HUES6 (cell line): ENCODE results near the gene TGM3.
"Not testable (repeated sequence)": the region's sequence is repeated elsewhere in the genome, so short reads cannot be mapped to it uniquely, and the experiment has no call there.

ENCODE experiments used
- H3K27ac ChIP-seq: 2 replicates; pipeline ENCODE4 v1.7.0; 2013; ENCODE audit warnings: low read depth, mild to moderate bottlenecking, low read length, inconsistent platforms
- H3K27me3 ChIP-seq: 2 replicates; pipeline ENCODE4 v1.6.1; 2013; ENCODE audit warnings: low read length; ENCODE audit not compliant: control insufficient read depth, insufficient read depth
- H3K36me3 ChIP-seq: 2 replicates; pipeline ENCODE4 v1.6.1; 2013; ENCODE audit warnings: low read length; ENCODE audit not compliant: control insufficient read depth, insufficient read depth
- H3K4me1 ChIP-seq: 2 replicates; pipeline ENCODE4 v1.6.1; 2013; ENCODE audit warnings: low read length; ENCODE audit not compliant: control insufficient read depth, insufficient read depth
- H3K4me3 ChIP-seq: 2 replicates; pipeline ENCODE4 v1.5.1; 2013; ENCODE audit warnings: low read depth, low read length
- H3K9ac ChIP-seq: one replicate; pipeline ENCODE4 v1.6.1; 2013; ENCODE audit warnings: mild to moderate bottlenecking, low read length
- H3K9me3 ChIP-seq: 2 replicates; pipeline ENCODE4 v1.6.1; 2013; ENCODE audit warnings: low read depth, low read length; ENCODE audit not compliant: control insufficient read depth, insufficient read depth

Gene TGM3

GRCh38 chr20:2261046-2261485, 34.7 kb upstream of the TGM3 start:
- Histone ChIP-seq H3K9me3 (no peaks in the 10 kb centered on the region), H3K27ac (no peak overlapping the region), H3K4me1 (peaks cover 6% of the 10 kb centered on the region), H3K36me3 (no peaks in the 10 kb centered on the region), H3K4me3 (no peak overlapping the region), H3K9ac (no peak overlapping the region), H3K27me3 (no peaks in the 10 kb centered on the region)

- Histone ChIP-seq H3K9ac (no peak overlapping the region), H3K27ac (no peak overlapping the region), H3K27me3 (no peaks in the 10 kb centered on the region), H3K36me3 (no peaks in the 10 kb centered on the region), H3K4me3 (no peak overlapping the region), H3K9me3 (no peaks in the 10 kb centered on the region), H3K4me1 (peaks cover 6% of the 10 kb centered on the region)
Measured at GRCh38 chr20:2261629-2262028, 34.2 kb upstream of the TGM3 start.

GRCh38 chr20:2264118-2264517, 31.7 kb upstream of the TGM3 start:
- H3K27me3 ChIP-seq: no peaks in the 10 kb centered on the region
- H3K4me1 ChIP-seq: peaks cover 6% of the 10 kb centered on the region
- H3K36me3 ChIP-seq: no peaks in the 10 kb centered on the region
- peak overlapping the region; percentile 53 for H3K4me3 ChIP-seq
- H3K9ac ChIP-seq: no peak overlapping the region
- no peaks in the 10 kb centered on the region for H3K9me3 ChIP-seq
- no peak overlapping the region for H3K27ac ChIP-seq

- not testable (repeated sequence) for H3K27me3 ChIP-seq, H3K27ac ChIP-seq, H3K9me3 ChIP-seq, H3K36me3 ChIP-seq, H3K4me1 ChIP-seq
- H3K4me3 ChIP-seq: peak overlapping the region; percentile 53
- peak overlapping the region; percentile 42 for H3K9ac ChIP-seq
Measured at GRCh38 chr20:2264621-2265374, 31.0 kb upstream of the TGM3 start.

GRCh38 chr20:2273634-2274302, 22.0 kb upstream of the TGM3 start:
- no peaks in the 10 kb centered on the region for H3K9me3 ChIP-seq
- no peak overlapping the region for H3K9ac ChIP-seq
- H3K36me3 ChIP-seq: no peaks in the 10 kb centered on the region
- no peaks in the 10 kb centered on the region for H3K27me3 ChIP-seq
- H3K4me3 ChIP-seq: no peak overlapping the region
- no peak overlapping the region for H3K27ac ChIP-seq
- no peaks in the 10 kb centered on the region for H3K4me1 ChIP-seq

- Histone ChIP-seq H3K4me1 (no peaks in the 10 kb centered on the region), H3K27me3 (no peaks in the 10 kb centered on the region), H3K4me3 (no peak overlapping the region), H3K9ac (no peak overlapping the region), H3K36me3 (no peaks in the 10 kb centered on the region), H3K9me3 (peaks cover 6% of the 10 kb centered on the region; the same call in 1 of the 2 replicates), H3K27ac (no peak overlapping the region)
Measured at GRCh38 chr20:2276015-2276414, 19.8 kb upstream of the TGM3 start.

- H3K4me3 ChIP-seq: no peak overlapping the region
- no peaks in the 10 kb centered on the region for H3K36me3 ChIP-seq
- H3K9ac ChIP-seq: no peak overlapping the region
- no peak overlapping the region for H3K27ac ChIP-seq
- peaks cover 7% of the 10 kb centered on the region; the same call in 1 of the 2 replicates for H3K9me3 ChIP-seq
- peaks cover under 1% of the 10 kb centered on the region; the same call in 1 of the 2 replicates for H3K4me1 ChIP-seq
- no peaks in the 10 kb centered on the region for H3K27me3 ChIP-seq
Measured at GRCh38 chr20:2279253-2279779, 16.5 kb upstream of the TGM3 start.

- H3K9me3 ChIP-seq: peaks cover 7% of the 10 kb centered on the region; the same call in 1 of the 2 replicates
- no peak overlapping the region for H3K9ac ChIP-seq
- H3K27ac ChIP-seq: no peak overlapping the region
- H3K4me3 ChIP-seq: no peak overlapping the region
- no peaks in the 10 kb centered on the region for H3K36me3 ChIP-seq
- H3K4me1 ChIP-seq: peaks cover 6% of the 10 kb centered on the region; the same call in 1 of the 2 replicates
- no peaks in the 10 kb centered on the region for H3K27me3 ChIP-seq
Measured at GRCh38 chr20:2280082-2280481, 15.7 kb upstream of the TGM3 start.

- Histone ChIP-seq H3K27me3 (no peaks in the 10 kb centered on the region), H3K9me3 (peaks cover 7% of the 10 kb centered on the region; the same call in 1 of the 2 replicates), H3K27ac (no peak overlapping the region), H3K4me3 (no peak overlapping the region), H3K4me1 (peaks cover 6% of the 10 kb centered on the region; the same call in 1 of the 2 replicates), H3K9ac (no peak overlapping the region), H3K36me3 (no peaks in the 10 kb centered on the region)
Measured at GRCh38 chr20:2281563-2281962, 14.2 kb upstream of the TGM3 start.

- H3K27me3 ChIP-seq: no peaks in the 10 kb centered on the region
- no peaks in the 10 kb centered on the region for H3K36me3 ChIP-seq
Measured at GRCh38 chr20:2282181-2282580, 13.6 kb upstream of the TGM3 start.

More at GRCh38 chr20:2282181-2282580, 13.6 kb upstream of the TGM3 start:
- H3K27ac ChIP-seq: no peak overlapping the region
- peaks cover 6% of the 10 kb centered on the region; the same call in 1 of the 2 replicates for H3K4me1 ChIP-seq
- no peak overlapping the region for H3K9ac ChIP-seq
- H3K9me3 ChIP-seq: peaks cover 7% of the 10 kb centered on the region; the same call in 1 of the 2 replicates
- no peak overlapping the region for H3K4me3 ChIP-seq
